D341Med (cell line): ENCODE measurements around the gene RASSF5.
"Not testable (repeated sequence)": the region's sequence is repeated elsewhere in the genome, so short reads cannot be mapped to it uniquely, and the experiment has no call there.

Experiments used
- DNase-seq: peaks from one replicate; pipeline ENCODE4 v3.0.0; 2012; ENCODE audit warnings: low spot score

Gene RASSF5

GRCh38 chr1:206572835-206573234, 65.5 kb downstream of the RASSF5 start:
- no peak for DNase-seq

- no peak for DNase-seq
Measured at GRCh38 chr1:206573319-206573718, 66.0 kb downstream of the RASSF5 start.

GRCh38 chr1:206573762-206574161, 66.4 kb downstream of the RASSF5 start:
- DNase-seq: no peak

- peak; percentile 68 for DNase-seq
Measured at GRCh38 chr1:206575165-206575893, 68.0 kb downstream of the RASSF5 start.

- peak; percentile 71 for DNase-seq
Measured at GRCh38 chr1:206575894-206576737, 68.8 kb downstream of the RASSF5 start.

GRCh38 chr1:206577626-206578025, 70.3 kb downstream of the RASSF5 start:
- DNase-seq: no peak

GRCh38 chr1:206578068-206578977, 71.0 kb downstream of the RASSF5 start:
- no peak for DNase-seq

- no peak for DNase-seq
Measured at GRCh38 chr1:206578978-206579374, 71.6 kb downstream of the RASSF5 start.

- no peak for DNase-seq
Measured at GRCh38 chr1:206579747-206580437, 72.6 kb downstream of the RASSF5 start.

- no peak for DNase-seq
Measured at GRCh38 chr1:206580438-206581113, 73.2 kb downstream of the RASSF5 start.

GRCh38 chr1:206581114-206581497, 73.8 kb downstream of the RASSF5 start:
- not testable (repeated sequence) for DNase-seq

GRCh38 chr1:206581571-206581981, 74.2 kb downstream of the RASSF5 start:
- no peak for DNase-seq

GRCh38 chr1:206582537-206582936, 75.2 kb downstream of the RASSF5 start:
- no peak for DNase-seq

GRCh38 chr1:206582971-206583706, 75.8 kb downstream of the RASSF5 start:
- DNase-seq: no peak

GRCh38 chr1:206583707-206584648, 76.6 kb downstream of the RASSF5 start:
- peak; percentile 85 for DNase-seq

GRCh38 chr1:206584683-206585082, 77.4 kb downstream of the RASSF5 start:
- no peak for DNase-seq

- DNase-seq: no peak
Measured at GRCh38 chr1:206586501-206587445, 79.4 kb downstream of the RASSF5 start.

GRCh38 chr1:206587904-206588303, 80.6 kb downstream of the RASSF5 start:
- no peak for DNase-seq
